AG09309 (cell line): ENCODE measurements around the gene SSNA1.

ENCODE experiments used
- DNase-seq: peaks from one replicate; pipeline ENCODE4 v3.0.0-alpha.2; 2010; ENCODE audit warnings: low read depth
- H3K4me3 ChIP-seq: 2 replicates; pipeline ENCODE4 v1.5.1; 2011; ENCODE audit warnings: mild to moderate bottlenecking, low read depth, low read length, moderate library complexity; ENCODE audit not compliant: control insufficient read depth
- CTCF ChIP-seq: IDR thresholded peaks from 2 replicates; pipeline ENCODE4 v1.5.1; 2011; ENCODE audit warnings: mild to moderate bottlenecking, low read depth, low read length, inconsistent platforms; ENCODE audit not compliant: insufficient read depth, control insufficient read depth; ENCODE audit errors: missing control alignments

SSNA1 gene

GRCh38 chr9:137156567-137157375 lies 31.7 kb upstream of the SSNA1 start:
- DNase-seq, result no peak
- H3K4me3 ChIP-seq, result peak overlapping the region; percentile 1
- TF ChIP-seq CTCF, result no peak

- no peak for DNase-seq
- no peak overlapping the region for H3K4me3 ChIP-seq
- TF ChIP-seq CTCF, result no peak
Measured at GRCh38 chr9:137157618-137158415, 30.7 kb upstream of the SSNA1 start.

- TF ChIP-seq CTCF, result no peak
- no peak for DNase-seq
- no peak overlapping the region for H3K4me3 ChIP-seq
Measured at GRCh38 chr9:137158625-137159024, 29.9 kb upstream of the SSNA1 start.

- TF ChIP-seq CTCF, result no peak
- DNase-seq, result no peak
Measured at GRCh38 chr9:137159105-137160053, 29.1 kb upstream of the SSNA1 start.

GRCh38 chr9:137160054-137160425 lies 28.4 kb upstream of the SSNA1 start:
- DNase-seq, result no peak
- TF ChIP-seq CTCF, result no peak
- H3K4me3 ChIP-seq, result no peak overlapping the region

More at GRCh38 chr9:137159105-137160053, 29.1 kb upstream of the SSNA1 start:
- H3K4me3 ChIP-seq, result no peak overlapping the region
